ENCODE results near the gene SLC4A7. TPM values are rescaled to one million over a fixed set of nuclear protein-coding genes. Genes with fewer than 3 reads are reported as not detected.

The SLC4A7 gene
- total and polyA plus RNA-seq, 2 experiments from 2014 or later, result 8.0 to 54.8 TPM

- no peaks in the 10 kb centered on the region for H3K9me3 ChIP-seq (ENCODE audit: low read depth)
- no peaks in the 10 kb centered on the region for H3K27me3 ChIP-seq
- H3K27ac ChIP-seq, result no peak overlapping the region
- H3K36me3 ChIP-seq, result no peaks in the 10 kb centered on the region
- peak in 1 of 2 donors; percentile 16 for DNase-seq (ENCODE audit: low read depth in 1 of 2, low spot score in 1 of 2)
- H3K4me3 ChIP-seq, result no peak overlapping the region
- TF ChIP-seq CTCF (IDR thresholded peaks at IDR 0.05; ENCODE audit: low read depth, low read length), result no peak
- H3K4me1 ChIP-seq (ENCODE audit: low read depth), result no peaks in the 10 kb centered on the region
These were observed 25.3 kb downstream of the SLC4A7 start for GRCh38 chr3:27458929-27459328.

GRCh38 chr3:27456554-27456953 lies 27.6 kb downstream of the SLC4A7 start:
- Histone ChIP-seq H3K4me1 (ENCODE audit: low read depth) (no peaks in the 10 kb centered on the region), H3K27me3 (no peaks in the 10 kb centered on the region), H3K4me3 (no peak overlapping the region), H3K36me3 (no peaks in the 10 kb centered on the region), H3K9me3 (ENCODE audit: low read depth) (no peaks in the 10 kb centered on the region), H3K27ac (no peak overlapping the region)
- no peak for TF ChIP-seq CTCF (IDR thresholded peaks at IDR 0.05; ENCODE audit: low read depth, low read length)
- peak in 1 of 2 donors; percentile 27 for DNase-seq (ENCODE audit: low read depth in 1 of 2, low spot score in 1 of 2)

DNA sequence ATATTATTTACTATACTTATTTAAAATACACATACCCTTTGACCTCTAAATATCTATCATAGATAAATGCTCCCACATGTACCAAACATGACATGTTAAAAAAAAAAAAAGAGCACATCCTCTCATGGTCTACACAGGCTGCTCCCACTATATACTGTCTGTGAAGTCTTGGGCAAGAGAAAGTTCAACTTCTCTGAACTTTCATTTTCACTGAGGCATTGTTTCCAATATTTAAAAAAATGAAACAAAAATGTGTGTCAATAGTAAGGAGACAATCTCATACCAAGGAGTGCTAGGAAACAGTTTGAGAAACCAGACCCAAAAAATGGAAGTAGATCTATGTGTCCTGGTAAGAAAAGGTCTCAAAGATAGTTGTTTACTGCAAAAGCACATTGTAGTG lies 29.3 kb downstream of the SLC4A7 start:
- DNase-seq (ENCODE audit: low read depth in 1 of 2, low spot score in 1 of 2), result peak in 1 of 2 donors; percentile 45
- no peaks in the 10 kb centered on the region for H3K36me3 ChIP-seq
- no peak overlapping the region for H3K27ac ChIP-seq
- no peaks in the 10 kb centered on the region for H3K4me1 ChIP-seq (ENCODE audit: low read depth)
- no peak for TF ChIP-seq CTCF (IDR thresholded peaks at IDR 0.05; ENCODE audit: low read depth, low read length)
- H3K27me3 ChIP-seq, result no peaks in the 10 kb centered on the region
- H3K9me3 ChIP-seq (ENCODE audit: low read depth), result no peaks in the 10 kb centered on the region
- no peak overlapping the region for H3K4me3 ChIP-seq

- Histone ChIP-seq H3K27ac (no peak overlapping the region), H3K4me3 (no peak overlapping the region)
- TF ChIP-seq CTCF (IDR thresholded peaks at IDR 0.05; ENCODE audit: low read depth, low read length), result no peak
These were observed 29.7 kb downstream of the SLC4A7 start for GRCh38 chr3:27454461-27454860.

DNA sequence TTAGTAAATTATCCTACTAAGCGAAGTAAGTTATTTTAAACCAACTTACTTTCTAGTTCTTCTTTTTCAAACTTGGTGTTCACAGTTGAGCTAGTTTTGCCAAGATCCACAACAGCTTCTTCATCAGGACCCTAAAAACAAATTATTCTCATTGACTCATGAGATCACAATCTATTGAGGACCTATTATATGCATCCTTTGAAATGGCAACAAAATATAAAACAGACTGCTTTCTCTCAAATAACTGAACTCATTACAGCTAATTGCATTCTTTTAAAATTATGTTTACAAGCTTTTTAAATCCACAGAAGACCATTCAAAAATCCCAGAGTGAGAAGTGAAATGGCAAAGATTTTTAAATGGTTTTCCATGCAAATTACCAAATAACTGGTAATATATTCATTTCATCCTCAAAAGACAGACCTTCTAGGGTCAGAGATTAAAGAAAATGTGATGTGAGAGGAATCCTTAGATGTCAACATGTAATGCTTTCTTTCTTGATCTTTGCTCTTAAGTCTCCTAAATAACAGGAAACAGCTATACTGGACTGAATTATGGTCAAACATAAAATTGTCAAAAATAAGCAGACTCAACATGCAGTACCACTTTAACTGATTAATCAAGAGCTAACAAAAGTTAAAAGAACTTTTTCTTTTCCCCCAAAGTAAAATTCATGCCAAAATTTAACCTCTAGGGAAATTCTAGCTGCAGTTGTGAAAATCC lies 31.7 kb downstream of the SLC4A7 start:
- Histone ChIP-seq H3K4me3 (no peak overlapping the region), H3K27ac (no peak overlapping the region), H3K9me3 (ENCODE audit: low read depth) (no peaks in the 10 kb centered on the region), H3K4me1 (ENCODE audit: low read depth) (no peaks in the 10 kb centered on the region), H3K27me3 (no peaks in the 10 kb centered on the region), H3K36me3 (no peaks in the 10 kb centered on the region)
- no peak for TF ChIP-seq CTCF (IDR thresholded peaks at IDR 0.05; ENCODE audit: low read depth, low read length)
- DNase-seq (ENCODE audit: low read depth in 1 of 2, low spot score in 1 of 2), result no peak

More at GRCh38 chr3:27454461-27454860, 29.7 kb downstream of the SLC4A7 start:
- no peaks in the 10 kb centered on the region for H3K4me1 ChIP-seq (ENCODE audit: low read depth)
- H3K27me3 ChIP-seq, result no peaks in the 10 kb centered on the region
- no peaks in the 10 kb centered on the region for H3K9me3 ChIP-seq (ENCODE audit: low read depth)
- DNase-seq (ENCODE audit: low read depth in 1 of 2, low spot score in 1 of 2), result no peak
- H3K36me3 ChIP-seq, result no peaks in the 10 kb centered on the region

All from cardiac muscle cell (in vitro differentiated cells and primary cell).